ENCODE data around the gene MNX1.

Gene MNX1

DNA sequence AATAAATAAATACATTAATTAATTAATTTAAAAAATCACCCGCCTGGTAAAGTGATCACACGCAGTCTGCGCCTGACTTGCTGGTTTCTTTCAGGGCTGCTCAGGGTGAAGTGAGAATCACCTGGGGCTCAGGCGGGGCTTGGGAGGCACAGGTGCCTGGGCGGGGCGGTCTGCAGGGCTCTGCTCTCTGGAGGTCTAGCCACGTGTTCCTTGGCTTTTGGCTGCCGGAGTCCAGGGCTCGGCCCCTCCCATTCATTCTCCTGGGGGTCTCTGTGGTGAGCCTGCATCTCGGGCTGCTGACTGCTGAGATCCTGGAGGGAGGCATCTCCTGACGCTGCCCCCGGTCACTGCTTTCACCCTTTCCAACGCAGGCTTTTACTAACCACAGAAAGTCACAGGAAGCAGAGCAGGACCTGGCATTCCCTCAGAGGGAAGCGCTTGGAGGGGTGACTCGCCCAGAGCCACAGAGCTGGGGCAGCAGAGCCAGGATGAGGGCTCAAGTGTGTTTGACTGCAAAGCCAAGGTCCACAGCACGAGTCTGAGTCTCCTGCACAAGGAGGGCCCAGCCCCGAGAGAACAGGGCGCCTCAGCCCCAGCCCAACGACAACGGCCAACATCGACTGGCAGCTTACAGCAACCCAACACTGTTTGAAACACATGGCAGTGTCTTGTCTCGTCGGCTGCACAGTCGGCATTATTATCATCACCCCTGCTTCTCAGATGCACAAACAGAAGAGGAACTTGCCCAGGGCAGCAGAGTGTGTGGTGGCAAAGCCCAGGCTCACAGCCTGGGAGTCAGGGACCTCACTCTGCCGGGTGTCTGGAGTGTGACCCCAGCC, 22.4 kb upstream of the MNX1 start:
- DNase-seq: no peak

DNA sequence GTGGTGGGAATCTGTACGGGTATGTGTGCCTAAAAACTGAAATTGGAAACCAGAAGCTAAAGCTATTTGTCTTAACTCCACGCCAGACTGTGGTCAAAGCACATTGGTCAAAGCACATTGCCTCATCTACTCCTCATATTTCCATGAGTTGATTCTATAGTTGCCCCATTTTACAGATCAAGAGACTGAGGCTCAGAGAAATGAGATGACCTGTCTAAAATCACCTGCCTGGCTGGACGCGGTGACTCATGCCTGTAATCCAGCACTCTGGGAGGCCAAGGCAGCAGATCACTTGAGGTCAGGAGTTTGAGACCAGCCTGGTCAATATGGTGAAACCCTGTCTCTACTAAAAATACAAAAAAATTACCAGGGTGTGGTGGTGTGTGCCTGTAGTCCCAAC, 21.7 kb upstream of the MNX1 start:
- DNase-seq: no peak

DNA sequence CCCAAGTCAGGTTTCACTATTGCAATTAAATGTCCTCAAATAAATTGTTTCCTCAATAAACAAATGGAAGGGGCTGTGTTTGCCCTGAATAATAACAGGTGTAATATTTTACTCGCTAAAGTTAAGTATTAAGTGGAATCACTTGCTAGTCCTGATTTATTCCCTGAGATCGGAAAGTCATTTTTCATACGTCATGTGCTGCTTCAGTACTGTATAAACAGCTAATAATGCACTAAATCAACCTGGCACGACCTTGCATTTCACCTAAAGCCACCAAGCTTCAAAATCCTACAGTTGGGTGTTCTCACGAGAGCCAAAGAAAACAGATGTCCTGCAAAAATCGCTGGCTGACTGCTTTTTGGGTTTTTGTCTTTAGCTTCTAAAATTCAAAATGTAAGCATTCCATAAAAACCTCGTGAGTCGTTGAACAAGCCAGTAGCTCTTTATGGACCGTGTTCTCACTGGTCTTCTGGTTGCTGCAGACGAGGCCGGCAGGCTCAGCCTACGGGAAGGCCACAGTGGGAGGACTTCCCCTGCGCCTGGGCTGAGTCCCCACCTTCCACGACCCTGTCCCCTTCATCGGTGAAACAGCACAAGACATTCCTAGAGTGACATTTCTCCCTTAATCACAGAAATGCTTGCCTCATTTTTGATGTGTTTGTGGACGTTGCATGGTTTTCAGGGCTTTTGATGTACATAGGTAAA, 17.9 kb upstream of the MNX1 start:
- no peak for DNase-seq

DNA sequence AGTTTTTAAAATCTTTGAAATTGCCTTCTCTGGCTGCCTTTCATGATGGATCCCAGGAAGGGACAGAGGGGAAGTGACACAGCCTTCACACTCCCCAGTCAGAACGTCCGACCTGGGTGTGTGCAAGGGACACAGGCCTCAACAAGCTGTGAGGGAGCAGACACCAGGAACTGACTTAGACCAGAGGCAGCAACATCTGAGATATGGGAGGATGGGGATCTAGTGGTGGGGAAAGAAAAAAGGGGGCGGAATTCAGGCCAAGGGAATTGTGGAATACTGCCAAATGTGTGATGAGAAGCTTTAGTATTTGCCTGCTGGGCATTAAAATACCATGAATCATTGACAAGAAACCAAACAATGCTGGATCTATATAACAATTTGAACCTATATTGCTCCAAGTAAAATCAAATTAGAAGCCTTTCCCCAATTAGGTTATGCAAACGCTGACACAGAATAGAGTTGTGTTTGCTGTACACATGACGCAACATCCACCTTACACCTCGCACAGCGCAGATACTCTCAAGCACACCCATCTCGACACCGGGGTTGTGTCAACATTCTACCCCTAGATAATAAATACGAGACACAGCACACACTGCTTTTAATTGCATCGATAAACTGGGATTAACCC, 17.2 kb upstream of the MNX1 start:
- no peak for DNase-seq

DNA sequence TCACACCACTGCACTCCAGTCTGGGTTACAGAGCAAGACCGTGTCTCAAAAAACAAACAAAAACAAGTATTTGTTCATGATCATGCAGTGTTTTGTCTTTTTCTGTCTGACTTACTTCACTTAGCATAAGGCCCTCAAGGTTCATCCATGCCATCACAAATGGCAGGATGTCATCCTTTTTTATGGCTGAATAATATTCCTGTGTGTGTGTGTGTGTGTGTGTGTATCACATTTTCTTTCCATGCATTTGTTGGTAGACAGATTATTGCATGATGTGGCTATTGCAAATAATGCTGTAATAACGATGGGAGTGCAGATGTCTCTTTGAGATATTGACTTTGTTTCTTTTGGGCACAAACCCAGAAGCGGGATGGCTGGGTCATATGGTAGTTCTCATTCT, 14.3 kb upstream of the MNX1 start:
- no peak for DNase-seq

DNA sequence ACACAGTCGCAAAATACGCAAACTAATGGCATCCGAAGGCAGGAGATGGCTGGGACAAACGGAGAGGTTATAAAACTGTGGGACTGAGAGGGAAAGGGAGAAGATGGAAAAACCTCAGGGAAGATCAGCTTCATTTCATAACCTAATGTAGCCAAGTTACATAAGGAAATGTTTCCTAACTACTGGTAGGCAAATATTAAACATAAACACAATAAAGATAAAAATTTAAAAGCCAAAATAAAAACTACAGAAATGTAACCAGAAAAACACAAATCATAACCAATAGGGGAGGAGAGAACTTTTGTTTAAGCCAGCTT, 13.1 kb upstream of the MNX1 start:
- no peak for DNase-seq

DNA sequence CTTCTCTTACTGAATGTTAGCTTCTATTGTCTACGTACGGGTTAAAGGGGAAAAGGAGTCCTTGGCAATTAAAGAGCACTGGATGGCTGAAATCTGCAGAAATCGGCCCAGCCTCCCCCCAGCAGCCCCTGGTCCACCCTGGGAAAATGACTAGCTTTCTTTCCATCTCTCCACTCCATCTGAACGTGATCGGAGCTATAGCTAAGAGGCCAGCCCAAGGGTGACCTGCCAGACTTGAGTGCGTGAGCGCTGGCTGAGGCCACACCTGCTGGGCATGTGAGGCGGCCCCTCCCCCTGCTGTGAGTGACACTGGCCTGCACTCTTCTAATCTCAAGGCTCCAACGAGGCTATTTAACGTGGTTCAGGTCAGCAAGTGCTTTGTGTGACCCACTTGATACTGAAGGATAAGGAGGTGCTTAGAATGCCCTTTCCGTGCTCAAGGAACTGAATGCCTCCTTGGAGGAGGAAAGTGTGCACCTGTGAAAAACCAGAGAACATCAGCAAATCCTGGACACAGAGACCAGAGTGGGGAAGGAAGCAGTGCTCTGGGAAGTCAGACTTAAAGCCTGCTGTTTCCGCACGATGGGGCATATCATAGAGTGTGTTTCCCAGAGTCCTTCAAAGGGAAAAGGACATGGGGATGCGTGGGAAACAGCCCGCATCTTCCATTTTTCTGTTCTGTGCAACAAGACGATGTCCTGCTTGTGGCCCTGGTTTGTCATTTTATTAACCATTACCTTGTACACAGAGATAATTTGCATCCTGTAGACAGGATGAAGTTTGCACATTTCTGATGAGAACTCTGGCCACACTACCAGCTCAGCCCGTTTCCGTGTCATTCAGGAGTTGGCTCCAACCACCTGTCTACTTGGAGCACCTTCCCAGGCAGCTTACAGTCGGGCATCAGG, 12.5 kb upstream of the MNX1 start:
- no peak for DNase-seq

DNA sequence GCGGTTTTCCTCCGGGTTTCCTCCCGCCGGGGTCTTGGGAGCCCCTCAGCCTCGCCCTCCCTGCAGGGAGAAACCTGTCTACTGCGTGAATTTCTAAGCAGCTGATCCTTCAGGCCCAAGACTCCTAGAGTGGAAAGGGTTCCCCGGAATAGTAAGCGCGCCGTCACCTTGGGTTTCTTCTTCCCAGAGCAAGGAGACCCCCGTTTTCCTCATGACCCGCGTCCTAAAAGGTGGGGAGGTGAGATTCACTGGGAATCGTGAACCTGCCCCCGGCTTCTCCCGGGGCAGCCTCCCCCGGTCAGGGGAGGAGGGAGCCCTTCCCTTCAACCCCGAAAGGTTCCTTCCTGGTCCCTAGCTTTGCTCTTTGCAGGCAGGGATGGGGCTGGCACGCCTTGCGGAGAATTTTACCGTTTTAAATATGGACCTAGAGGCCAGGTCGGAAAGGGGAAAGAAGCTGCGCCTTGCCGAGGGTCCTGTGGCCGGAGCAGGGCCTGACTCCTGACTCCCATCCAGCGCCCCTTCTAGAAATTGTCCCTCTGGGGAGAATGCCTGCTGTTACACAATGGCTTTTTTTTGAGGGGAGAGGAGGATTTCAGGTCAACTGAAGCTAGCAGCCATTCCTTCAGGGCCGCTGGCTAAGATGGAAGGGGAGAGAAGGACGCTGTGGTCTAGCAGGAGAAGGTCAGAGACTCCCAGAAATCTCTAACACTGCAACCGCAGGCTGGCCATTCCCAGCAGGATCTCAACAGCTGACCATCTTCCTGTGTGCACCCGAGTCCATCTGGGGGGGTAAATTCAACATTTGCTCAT, 11.6 kb upstream of the MNX1 start:
- DNase-seq: no peak

DNA sequence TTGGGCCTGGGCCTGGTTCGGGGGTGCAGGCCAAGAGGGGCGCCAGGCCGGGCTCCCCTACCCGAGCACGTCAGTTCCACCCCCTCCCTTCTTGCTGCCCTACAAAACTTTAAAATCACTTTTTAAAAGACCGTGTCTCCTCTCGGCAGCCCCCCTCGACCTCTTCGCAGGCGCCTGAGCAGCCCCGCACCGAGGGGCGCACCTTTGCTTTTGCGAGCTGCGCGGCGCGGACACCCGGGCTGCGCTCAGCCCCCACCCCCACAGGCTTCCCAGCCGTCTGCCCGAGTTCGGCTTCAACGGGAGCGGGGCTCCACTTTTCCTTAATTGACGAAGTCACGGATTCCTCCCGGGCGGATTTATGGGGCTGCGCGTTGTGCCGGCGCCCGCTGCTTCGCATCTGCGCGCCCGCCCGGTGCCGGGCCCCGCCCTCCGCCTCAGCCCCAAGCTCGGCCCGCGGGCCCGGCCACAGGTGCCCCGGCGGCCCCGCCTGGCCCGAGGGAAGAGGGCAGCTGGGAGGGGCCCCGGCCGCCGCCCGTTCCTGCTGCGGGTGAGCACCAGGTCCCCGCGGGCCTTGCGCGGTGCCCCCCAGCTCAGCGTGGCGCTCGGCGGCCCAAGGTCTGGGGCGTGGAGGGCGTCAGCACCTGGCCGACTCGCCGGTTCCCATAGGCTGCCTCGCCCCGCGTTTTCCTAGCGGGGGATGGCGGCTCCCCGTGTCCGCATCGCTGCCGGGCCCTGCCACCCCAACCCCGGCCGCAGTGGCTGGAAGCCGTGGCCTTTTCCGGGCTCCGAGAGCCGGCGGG, 10.8 kb upstream of the MNX1 start:
- no peak for DNase-seq

DNA sequence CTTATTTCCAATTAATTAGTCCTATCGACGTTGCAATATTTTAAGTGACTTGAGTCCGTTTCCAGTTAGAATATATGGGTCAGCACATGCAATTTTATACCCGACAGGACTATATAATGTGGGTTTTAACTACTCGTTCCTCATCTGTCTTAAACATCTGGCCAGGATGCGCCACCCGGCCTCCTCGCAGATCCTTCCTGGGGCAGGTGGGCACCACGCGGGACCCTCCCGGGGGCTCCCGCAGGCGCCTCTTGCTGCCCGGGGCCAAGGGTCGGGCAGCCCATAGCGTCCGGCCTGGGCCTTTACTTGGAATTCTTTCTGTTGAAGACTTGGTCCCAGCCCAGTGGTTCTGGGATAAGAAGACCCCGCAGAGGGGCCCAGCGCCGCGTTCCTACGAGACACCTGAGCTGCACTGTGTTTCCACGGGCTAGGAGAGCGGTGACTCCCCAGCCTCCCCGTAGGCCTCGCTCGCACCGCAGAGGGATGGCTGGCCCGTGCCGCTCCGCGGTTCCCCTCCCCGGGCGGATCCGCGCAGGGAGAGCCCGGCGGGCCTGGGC, 10.1 kb upstream of the MNX1 start:
- no peak for DNase-seq

DNA sequence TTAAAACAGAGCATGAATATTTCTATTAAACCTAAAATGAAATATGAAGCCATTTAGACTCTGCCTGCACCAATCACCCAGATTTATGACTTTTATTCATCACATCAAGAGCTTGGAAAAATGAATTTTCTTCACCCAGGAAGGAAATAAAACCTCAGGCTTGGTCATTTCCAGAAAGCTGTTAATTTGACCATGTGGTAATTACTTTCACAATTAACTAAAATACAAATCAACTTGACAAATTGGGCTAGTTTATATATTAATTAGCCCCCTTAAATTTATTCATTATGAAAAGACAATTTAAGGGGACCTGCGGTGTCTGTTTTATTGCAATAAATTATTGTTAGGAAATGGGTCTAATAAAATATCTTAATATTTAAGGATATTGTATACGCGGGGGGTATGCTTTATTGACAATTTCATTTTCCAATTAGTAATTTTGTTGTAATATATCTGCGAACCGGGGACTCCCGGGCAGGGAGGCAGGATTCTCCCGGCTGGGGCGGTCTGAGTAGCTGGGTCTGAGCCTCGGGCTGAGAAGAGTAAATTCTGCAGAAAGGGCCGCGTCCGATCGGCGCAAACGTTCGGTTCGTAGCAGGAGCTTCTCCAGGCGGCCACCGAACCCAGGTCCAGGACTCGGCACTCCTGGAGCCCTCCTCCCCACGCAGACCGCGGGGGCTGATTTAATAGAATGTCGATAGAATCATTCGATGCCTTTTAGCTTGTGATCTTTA, 9.4 kb upstream of the MNX1 start:
- no peak for DNase-seq

DNA sequence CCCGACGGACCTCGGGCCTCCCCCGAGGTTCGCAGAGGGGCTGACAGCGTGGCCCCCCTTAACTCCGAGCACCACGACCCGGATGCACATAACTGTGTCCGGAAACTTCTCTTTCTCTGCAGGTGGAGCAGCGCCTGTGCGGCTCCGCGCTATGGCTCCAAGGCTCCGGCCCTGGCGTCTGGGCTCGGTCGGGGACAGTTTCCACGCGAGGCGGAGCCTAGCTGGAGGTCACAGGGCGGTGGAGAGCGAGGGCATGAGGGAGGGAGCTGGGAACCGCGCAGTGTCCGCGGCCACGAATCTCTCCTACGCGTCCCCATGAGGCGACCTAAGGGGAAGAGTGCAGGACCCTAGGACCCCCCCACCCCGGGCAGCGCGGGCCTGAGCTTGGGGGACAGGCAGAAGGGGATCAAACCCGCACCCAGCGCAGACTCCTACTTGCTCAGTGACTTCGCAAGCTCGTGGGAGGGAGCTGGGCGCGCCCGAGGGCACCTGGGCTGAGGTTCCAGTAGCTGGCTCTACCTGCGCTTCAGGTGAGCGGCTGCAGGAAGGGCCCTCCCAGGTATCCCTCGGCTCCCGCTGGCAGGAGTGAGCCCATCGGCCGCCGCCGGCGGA, 8.6 kb upstream of the MNX1 start:
- DNase-seq: no peak

DNA sequence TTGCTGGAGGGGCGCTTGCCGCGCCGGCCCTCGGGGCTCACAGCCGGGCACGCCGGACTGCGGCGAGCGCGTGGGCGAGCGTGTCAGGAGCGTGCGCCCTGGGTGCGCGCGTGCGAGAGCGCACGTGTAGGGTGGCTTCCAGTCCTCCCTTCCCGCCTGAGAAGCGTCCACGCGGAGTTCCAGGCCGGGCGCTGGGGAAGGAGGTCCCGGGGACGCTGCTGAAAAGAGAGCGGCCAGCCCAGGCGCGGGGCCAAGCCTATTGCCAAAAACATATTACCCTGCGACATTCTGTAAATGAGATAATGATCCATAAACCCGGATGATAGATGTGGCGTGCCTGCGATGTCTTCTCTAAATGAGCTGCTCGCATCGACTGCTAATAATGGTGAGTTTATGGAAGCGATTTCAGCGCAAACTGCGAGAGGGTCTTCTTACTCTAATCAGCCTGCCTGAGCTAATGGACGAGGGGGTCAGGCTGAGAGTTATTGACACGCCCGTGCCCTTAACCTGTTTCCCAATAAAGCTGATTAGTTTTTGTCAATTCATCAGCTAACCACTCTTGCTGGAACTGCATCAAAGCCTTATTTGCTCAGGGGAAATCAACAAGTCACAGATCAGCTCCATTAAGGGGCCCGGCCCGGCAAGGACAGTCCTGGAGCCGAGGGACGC, 8.0 kb upstream of the MNX1 start:
- no peak for DNase-seq

DNA sequence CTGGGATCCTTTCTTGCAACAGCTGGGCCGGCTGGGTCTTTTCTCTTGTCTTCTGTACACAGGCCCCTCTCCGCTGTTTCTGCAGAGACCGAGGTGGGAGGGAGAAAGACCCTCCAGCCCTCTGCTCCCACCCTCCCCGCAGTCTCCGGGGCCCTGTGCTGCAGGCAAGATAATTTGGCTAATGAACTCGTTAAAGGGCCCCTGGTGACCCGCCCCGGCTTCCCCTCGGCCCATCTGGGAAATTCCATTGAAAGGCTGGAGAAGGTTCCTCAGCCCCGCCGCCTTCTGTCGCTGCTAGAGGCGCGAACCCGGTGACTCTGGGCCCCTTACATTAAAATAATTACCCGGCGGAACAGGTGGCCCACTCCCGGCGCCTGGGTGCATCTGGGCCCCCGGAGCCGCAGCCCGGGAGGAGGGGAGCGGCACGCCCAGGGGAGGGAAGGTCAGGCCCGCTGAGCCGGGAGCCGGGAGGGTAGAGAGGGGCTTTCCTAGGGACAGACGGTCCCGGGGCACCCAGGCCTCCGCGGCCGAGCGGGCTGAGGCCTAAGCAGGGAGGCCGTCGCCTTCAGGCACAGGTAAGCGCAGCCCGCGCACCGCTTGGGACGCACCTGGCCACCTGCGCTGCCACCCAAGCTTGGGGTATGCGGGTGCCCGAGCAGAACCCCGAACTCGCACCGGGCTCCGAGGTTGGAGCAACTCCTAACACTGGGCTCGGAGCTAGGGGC, 7.3 kb upstream of the MNX1 start:
- no peak for DNase-seq

DNA sequence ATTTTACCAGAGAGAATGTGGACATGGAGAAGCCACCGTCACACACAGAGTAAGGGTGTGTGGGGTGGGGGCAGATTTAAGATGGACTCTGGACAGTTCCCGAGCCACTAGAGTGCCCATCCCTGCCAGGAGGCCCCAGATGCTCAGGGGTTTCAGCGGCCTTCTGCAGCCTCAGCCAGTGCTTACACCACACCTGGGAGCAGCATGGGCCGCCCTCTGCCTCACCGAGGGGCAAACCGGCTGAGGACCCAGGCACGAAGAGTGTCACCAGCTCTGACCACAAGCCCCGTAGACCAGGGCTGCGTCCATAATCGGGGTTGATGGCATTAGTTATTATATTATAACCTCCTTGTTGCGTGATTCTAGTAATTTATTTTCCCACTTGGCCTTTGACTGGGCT, 6.7 kb upstream of the MNX1 start:
- no peak for DNase-seq

DNA sequence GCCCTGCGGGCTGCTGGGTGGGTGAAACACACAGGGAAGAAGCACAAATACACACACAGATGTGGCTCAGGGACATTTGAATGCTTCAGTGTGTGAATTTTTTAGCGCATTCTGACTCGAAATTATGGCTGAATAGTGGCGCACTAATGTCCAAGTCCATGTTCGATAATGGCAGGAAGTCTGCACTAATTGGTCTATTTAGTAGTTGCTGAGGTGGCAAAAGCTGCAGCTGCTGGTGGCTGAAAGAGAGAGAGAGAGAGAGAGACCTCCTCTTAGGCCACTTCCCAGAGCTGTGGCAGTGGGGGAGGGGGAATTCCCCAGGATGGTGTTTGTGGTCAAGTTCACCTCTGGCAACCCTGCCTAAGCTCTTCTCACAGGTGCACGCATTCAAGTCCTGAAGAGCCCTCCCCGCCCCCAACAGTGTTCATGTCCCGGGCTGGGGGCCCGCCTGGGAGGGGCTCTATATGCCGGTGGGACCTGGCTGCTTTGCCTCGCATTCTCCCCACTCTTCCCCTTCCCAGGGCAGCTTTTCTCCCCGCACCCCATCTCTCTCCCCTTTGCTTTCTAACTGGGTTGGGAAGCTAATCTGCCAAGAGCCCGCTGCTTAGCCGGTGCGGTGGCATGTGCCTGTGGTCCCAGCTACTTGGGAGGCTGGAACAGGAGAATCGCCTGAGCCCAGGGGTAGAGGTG, 6.0 kb upstream of the MNX1 start:
- no peak for DNase-seq

DNA sequence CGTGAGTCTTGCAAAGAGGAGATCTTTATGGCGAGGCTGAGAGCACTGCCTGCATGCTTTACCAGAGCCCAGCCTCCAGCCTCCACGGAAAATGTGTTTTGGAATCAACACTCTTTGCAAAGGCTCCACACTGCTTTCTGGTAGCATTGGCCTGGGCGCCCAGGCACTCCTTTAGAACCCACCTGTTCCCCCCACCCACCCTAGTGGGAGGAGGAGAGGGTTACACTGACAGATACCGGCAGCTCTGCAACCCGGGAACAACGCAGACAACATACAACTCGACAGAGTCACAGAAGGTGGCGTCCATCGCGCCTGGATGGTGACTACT, 5.5 kb upstream of the MNX1 start:
- DNase-seq: no peak

Data from NCI-H2107 (cell line).